ENCODE results near the gene NUMB.

NUMB gene

DNA sequence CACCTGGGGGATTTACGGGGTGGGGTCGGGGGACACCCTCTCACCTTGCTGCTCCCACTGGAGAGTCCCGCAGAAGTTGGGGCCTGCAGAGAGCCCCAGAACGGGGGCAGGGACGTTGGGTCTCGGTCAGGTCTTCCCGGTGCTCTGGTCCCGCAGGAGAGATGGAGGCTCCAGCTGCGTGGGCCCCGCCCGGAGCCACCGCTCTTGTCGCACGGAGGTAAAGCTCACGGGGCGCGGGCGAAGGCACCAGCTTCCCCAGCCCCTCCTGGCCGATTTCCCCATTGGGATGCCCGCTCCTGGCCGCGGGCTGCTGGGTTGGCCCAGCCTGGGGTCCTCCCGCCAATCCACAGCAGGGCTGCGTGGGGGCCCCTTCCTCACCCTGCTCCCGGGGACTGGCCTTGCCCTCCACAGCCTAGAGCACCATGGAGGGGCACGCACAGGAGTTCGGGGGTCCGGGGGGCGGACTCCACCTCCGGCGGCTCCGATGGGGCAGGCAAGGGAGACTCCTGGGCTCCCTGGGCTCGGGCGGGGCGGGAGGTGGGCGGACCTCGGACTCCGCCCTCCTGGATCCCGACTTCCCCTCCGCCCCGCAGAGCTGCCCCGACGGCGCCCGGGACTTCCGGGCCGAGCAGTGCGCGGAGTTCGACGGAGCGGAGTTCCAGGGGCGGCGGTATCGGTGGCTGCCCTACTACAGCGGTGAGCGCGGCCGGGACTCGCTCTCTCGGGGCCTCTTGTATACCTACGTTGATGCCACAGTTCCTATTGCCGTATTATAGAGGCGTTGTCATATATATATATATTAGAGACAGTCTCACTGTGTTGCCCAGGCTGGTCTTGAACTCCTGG, 212.6 kb downstream of the NUMB start:
- DNase-seq (ENCODE audit: low spot score) = peak; percentile 87

DNA sequence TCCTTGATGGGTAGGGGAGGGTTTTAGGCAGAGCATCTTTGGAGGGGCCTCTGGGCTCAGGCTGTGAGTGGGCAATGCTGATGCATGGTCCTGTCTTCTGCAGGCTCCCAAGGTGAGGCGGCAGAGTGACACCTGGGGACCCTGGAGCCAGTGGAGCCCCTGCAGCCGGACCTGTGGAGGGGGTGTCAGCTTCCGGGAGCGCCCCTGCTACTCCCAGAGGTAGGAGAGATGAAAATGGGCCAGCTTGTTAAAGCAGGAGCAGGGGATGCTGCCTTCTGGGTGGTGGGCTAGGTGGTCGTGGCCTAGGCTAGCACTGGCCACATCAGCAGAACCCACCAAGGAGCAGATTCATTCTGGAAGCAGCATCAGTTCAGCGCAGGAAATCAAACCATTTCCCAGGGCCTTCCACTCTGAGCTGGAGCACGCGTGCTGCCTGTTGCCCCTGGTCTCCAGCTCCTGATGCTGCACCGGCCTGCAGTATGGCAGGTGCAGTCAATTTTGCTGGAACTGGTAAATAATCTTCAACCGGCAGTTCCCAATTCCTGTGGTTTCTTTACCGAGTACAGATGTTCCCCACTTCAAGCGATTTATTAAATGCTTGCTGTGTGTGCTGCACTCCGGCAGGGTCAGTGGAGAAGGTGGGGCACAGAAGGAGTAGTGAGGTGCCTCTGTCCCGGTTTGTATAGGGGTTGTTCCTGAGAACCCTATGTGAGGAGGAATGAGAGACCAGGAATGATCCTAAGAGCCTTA, 213.6 kb downstream of the NUMB start:
- no peak for DNase-seq (ENCODE audit: low spot score)

DNA sequence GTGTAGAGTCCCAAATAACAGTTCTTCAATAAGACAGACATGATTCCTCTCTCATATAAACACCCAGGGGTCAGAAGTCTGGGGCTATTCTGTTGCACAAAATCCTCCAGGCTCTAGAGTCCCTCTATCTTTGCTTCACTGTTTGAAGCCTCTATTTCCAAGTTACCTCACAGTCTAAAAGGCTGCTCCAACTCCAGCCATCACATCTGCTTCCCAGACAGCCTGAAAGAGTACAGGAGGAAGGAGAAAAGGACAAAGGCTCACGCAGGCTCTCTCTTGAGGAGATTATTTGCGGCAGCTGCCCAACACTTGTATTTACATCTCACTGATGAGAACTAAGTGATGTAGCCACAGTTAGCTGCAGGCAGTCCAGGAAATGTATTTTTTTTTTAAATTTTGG, 214.6 kb downstream of the NUMB start:
- no peak for DNase-seq (ENCODE audit: low spot score)

DNA sequence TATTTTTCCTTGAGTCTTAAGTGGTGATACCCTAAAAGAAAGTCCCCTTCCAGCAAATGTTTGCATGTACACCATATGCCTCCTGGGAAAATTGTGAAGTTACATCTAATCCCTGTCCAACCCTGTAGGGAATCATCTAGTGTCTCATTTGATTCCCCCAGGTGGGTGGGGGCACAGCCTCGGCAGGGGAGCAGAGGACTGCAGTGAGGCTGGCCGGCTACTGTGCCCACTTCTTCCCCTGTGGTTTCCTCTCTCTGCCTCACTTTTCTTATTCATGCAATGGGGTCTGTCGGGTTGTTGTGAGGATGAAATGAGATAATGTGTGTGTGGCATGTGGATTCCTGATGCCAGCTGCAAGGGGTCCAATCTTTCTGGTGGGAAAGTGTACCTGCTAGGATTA, 215.0 kb downstream of the NUMB start:
- no peak for DNase-seq (ENCODE audit: low spot score)

DNA sequence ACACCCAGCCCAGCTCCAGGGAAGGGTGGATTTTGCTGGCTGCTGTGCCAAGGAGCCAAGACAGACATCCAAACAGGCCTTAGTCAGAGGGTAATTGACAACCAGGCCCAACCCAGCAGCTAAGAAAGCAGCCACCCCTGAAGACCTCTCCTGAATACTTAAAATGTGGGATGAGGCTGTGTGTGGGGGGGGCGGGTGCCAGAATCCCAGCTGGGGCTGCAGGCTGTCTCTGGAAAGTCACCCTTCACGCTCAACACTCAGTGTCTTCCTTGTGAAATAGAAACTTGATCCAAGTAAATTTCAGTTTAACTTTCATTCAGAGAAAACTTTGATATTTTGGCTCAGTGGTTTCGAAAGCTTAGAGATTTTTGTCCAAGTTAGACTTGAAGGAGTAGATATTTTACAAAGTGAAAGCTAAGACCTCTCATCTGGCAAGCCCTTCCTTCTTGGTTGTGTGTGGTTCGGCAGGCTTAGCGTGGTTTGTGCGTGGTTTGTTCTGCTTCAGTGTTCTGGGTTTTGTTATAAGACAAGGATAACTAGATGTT, 215.9 kb downstream of the NUMB start:
- no peak for DNase-seq (ENCODE audit: low spot score)

DNA sequence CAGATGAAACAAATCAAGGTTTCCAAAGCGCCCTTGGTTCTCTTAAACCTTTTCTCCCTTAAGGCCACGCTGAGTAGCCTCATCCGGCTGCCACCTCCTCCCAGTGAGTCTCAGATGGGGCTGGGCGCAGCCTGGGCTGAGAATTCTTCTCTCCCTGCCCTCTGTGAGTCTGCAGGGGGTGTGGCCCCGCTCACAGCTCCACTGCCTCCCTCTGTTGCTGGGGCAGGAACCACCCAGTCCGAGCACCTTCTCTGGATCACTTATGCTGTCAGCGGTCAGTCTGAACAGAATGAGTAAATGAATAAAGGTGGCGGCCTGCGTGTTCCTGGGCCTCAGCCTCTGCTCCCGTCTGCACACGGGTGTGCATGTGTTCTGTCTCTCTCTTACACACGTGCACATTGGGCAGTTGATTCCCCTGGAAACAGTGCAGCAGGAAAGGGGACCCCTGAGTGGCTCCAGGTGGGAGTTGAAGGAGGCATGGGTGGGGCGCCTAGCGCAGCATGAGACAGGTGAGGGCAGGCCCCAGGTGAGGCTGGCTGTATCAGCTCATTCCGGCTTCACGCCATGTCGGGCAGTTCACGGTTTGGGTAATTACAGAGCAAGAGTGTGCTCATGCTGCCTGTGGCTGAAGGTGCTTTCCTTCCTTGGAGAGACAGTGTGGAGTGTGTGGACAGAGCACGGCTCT, 216.7 kb downstream of the NUMB start:
- no peak for DNase-seq (ENCODE audit: low spot score)

DNA sequence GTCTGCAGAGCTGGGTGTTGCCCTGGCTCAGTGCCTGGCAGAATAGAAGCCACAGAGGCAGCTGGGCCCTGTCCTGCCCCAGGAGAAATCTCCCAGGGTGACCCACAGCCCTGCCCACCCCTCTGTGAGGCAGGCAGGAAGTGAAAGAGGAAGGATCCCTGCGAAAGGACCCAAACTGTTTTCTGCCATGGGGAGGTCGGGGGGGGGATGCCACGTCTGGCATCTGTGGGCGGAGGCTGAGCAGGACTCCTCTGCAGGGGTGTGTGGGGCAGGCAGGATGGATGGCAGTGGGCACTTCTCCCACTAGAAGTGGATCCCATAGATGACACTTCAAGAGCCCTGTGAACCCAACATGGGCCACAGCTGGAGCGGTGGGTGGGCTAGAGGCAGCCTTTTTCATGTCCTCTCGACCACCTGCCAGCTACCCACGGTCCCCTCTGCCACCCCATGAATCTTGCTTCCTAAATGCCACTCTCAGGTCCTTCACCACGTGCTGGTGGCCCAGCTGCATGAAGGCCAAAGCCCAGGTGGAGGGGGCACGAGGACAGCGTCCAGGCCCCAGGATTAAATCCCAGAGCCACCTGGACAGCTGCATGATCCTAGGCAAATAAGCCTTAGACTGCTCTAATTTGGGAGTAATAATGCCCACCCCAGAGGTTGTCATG, 217.4 kb downstream of the NUMB start:
- no peak for DNase-seq (ENCODE audit: low spot score)

DNA sequence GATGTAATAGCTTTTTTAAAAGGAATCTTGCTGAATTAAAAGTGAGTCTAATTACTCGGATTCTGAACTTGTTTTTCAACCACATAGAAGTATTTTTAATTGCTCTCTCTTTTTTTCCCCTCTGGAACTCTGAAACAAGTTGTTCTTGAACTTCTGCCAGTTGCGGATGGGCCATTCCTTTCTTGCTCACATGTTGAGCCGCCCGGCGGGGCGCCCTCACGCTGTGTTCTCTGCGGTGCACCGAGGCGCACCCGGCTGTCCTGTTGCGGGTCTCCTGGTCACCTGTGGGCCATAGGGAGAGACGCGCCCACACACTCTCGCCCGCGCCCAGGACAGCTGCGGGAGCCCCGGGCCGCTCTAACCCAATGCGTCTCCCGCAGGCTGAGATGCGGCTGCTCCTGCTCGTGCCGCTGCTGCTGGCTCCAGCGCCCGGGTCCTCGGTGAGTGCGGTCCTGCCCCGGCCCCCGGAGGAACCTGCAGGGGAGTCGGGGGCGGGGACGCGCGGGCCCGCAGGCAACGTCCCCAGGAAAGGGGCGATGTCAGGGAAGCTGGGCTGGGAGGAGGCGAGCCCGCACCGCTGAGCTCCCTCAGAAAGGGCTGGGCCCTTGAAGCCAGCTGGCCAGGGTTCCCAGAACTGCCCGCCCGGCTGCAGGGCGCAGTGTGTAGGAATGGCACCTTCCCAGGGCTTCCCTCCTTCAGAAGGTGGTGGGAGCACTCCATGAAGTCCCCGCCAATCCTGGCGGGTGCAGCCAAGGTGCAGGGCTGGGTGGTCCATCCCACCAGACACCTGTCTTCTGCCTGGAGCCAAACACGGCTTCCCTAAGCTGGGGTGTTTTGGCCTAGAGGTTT, 218.7 kb downstream of the NUMB start:
- DNase-seq (ENCODE audit: low spot score) = peak; percentile 65

DNA sequence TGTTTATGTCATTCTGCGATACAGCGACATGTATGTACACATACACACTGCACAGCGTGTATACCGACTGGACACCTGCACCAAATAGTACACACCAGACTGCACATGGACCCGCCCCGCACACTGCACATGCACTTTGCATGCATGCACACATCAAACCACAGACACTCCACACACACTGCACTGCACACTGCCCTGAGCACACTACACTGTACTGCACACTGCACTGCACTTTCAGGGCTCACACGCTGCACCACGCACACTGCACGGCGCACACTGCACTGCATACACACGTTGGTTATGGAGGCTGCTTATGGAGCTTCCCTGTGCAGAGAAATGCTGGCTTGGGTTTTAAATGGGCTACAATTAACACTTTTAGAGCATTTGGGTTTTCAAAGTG, 219.4 kb downstream of the NUMB start:
- peak; percentile 9 for DNase-seq (ENCODE audit: low spot score)

DNA sequence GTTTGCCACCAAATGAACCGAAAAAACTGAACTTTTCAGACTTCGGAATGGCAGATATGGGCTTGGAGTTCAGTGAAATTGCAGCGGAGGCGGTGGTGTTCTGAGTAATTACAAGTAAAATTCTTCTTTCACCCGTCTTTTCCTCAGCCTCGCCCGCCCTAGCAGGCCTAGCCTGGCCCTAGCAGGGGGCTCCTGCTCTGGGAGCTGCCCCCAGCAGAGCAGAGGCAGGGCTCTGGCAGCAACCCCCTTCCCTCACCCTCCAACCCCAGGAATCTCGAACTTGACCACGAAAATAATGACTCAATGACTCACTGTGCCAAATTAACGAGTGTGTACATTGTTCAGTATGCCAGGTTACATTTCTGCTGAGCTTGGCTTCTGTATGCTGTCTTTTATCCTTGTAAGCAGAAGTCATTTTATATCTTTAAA, 219.9 kb downstream of the NUMB start:
- peak; percentile 68 for DNase-seq (ENCODE audit: low spot score)

DNA sequence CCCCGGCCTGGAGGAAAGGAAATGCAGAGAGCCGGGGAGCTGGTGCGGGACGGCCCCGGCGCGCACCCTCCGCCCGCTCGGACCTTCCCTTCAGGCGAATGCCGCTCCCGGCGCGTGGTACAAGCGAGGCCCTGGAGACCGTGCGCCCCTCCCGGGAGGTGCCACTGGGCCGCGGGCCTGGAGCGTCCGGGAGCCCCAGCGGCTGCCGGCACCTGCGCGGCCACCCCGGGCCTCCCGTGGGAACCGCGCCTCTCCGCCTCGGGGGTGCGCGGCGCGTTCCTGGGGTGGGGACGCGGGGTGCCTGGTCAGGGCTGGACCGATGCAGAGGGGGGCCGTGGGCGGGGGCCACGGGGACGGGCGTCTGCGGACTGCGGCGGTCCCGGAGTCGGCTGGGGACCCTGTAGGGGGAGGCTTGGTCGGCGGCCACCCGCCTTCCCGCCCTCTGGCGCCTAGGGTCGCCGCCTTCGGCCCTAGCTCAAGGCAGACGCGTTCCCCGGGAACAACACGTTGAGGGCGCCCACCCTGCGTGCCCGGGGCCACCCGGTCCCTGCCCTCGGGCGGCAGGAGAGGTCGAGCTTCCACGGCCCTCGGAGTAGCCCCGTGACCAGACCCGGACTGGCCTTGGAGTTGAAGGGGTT, 220.4 kb downstream of the NUMB start:
- DNase-seq (ENCODE audit: low spot score) = peak; percentile 34

DNA sequence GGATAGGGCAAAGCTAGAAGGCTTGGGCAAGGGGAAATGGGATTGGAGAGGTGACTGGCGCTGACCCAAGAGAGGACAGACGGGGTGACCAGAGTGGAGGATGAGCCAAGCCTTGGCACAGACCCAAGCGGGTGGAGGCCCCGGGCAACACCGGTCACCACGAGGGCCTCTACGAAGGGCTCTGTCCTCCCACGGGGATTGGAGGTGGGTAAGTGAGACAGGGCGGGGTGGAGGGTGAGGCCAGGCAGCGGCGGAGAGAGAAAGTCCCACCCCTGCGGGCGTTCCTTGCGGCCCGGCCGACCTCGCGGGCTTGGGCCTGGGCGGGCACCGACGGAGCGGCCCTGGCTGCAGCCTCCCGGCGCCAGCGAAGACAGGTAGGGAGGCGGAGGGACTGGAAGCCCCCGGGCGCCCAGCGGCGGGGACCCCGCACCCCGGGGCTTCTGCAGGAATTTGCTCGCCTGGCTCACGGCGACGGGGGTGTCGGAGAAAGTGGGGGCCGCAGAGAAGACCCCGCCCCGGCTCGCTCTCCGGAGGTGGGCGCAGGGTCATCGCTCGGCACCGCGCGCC, 221.0 kb downstream of the NUMB start, which contains the start of gene PAPLN:
TSS of gene PAPLN (plus strand) at position 288 of the 567 bp plus-strand sequence. CDS start 2,273 bp downstream, outside the sequence.
- DNase-seq (ENCODE audit: low spot score) = peak; percentile 41

DNA sequence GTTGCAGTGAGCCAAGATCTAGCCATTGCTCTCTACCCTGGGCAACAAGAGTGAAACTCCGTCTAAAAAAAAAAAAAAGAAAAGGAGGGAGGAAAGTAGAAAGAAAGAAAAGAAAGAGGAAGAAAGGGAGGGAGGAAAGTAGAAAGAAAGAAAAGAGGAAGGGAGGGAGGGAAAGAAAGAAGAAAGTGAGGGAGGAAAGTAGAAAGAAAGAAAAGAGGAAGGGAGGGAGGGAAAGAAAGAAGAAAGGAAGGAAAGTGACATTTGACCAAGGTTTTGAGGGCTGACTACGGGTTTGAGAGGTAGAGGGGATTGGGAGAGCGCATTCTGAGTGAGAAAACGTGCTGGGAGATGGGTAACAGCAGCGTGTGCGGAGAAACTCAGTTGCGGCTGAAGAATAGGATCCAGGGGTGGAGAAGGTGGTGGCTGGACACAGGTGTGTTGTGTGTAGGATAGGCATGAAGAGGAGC, 221.6 kb downstream of the NUMB start:
- DNase-seq (ENCODE audit: low spot score) = no peak

DNA sequence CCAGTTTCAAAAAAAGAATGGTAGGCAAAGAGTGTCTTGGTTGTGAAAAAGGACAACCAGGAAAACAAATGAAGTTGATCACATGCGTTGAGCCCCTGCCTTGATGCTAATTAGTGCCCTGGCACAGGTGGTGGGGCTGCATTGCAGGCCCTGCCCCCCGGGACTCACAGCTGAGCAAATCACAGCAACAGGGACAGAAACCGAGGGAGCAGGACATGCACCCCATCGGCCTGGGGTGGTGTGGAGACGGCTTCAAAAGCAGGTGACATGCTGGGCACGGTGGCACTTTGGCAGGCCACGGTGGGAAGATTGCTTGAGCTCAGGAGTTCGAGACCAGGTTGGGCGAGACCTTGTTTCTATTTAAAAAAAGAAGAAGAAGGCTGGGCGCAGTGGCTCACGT, 222.2 kb downstream of the NUMB start:
- no peak for DNase-seq (ENCODE audit: low spot score)

DNA sequence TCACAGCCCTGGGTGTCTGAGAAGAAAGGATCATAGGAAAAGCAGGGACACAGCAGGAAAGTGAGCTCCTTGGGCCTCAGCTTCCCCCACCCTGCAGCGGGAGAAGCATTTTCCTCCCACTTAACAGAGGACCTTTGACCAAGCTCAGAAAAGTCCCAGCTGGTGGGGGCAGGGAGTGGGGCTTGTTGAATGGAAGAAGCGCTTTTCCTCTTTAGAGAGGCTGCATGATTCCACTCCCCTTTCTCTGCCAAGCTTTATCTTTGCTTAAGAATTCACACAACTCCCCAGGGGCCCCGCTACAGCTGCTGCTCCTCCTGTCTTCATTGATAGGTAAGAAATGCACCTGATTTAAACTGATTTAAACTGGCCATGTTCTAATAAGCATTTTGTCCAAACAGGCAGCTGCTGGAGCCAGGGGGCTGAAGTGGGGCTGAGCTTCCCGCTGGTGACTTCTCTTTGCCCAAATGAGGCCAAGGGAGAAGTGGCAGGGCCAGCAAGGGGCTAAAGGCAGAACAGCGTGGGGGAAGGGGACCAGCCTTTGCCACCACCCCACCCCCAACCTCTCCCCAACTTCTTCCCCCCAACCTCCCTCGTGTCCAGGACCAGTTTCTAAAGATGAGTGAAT, 222.7 kb downstream of the NUMB start:
- peak; percentile 8 for DNase-seq (ENCODE audit: low spot score)

DNA sequence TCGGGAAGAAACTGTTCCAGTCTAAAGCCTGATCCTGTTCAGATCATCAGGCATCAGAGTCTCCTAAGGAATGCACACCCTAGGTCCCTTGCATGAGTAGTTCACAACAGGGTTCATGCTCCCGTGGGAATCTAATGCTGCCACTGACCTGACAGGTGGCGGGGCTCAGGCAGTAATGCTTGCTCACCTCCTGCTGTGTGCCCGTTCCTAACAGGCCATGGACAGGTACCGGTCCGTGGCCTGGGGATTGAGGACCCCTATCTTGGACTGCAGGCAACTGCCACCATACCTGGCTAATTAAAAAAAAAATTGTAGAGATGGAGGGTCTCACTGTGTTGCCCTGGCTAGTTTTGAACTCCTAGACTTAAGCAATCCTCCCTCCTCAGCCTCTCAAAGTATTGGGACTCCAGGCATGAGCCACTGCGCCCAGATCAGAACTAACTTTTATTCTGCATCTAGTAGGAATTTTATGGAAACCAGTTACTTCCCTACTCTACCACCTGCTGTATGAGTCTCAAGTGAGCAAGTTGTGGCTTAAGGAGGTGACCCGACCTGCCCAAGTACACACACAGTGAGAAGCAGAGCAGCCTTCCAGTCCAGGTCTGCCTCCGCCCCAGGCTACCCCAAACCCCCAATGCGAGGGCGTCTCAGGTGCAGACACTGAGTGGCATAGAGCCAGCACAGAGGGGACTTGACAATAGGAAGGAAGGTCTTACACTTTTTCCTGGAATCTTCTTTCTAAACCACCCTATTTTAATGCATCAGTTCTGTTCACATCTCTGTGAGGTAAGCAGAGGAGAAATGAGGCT, 223.6 kb downstream of the NUMB start:
- DNase-seq (ENCODE audit: low spot score) = no peak

DNA sequence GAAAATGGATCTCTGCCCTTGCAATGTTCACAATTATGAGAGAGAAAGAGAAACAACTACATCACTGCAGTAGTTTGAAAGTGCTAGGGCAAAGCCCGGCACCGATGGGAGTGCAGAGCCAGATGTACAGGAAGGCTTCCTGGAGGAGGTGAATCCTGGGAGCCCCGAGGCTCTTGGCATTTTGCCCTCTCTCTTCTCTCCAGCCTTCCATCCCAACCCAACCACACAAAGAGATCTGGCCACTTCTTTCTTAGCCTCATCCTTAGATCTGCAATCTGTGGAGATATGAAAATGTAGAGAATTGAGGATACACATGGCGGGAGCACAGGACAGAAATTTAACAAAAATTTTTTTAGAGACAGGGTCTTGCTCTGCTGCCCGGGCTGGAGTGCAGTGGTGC, 224.3 kb downstream of the NUMB start:
- DNase-seq (ENCODE audit: low spot score) = no peak

DNA sequence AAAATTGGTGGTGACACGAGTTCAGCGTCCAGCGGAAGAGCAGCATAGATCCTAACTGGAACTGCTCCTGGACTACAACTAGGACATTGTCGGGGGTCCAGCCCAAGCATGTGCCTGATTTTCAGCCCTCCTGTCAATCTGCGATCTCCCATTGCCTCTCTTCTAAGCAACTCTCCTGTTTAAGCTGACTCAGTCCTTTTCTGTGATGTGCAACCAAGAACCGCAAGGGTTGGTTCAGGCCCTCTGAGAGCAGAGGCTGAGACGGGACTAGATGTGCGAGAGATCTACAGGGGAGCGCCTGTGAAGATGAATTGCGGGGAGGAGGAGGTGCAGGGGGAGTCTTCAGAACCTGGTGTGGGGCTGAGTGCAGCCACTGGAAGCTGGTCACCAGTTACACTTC, 224.8 kb downstream of the NUMB start:
- DNase-seq (ENCODE audit: low spot score) = no peak

DNA sequence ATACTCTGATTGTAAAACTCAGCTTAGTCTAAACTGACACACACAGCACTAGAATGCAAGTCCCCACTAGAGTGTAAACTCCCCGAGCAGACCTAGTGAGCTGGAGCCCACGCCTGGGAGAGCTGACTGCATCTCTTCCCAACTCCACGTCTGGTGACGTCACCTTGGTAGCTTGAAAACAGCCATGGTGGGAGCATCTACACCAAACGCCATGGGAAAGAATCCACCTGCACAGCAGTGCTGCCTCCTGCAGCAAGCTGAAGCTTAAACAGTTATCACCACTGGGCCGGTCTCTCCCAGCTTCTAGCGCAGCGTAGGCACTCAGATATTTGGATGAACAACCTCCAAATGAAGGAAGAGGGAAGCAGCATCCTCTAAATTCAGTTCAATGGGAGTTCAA, 225.4 kb downstream of the NUMB start:
- no peak for DNase-seq (ENCODE audit: low spot score)
